HG02852 (cell line): ENCODE data around the gene TMEM79.

Experiments used
- ATAC-seq: cut with Tn5 transposase; IDR thresholded peaks from one replicate; pipeline ENCODE4 v1.9.1; 2021; ENCODE audit warnings: mild to moderate bottlenecking, moderate library complexity; ENCODE audit not compliant: unreplicated experiment

The TMEM79 gene

DNA sequence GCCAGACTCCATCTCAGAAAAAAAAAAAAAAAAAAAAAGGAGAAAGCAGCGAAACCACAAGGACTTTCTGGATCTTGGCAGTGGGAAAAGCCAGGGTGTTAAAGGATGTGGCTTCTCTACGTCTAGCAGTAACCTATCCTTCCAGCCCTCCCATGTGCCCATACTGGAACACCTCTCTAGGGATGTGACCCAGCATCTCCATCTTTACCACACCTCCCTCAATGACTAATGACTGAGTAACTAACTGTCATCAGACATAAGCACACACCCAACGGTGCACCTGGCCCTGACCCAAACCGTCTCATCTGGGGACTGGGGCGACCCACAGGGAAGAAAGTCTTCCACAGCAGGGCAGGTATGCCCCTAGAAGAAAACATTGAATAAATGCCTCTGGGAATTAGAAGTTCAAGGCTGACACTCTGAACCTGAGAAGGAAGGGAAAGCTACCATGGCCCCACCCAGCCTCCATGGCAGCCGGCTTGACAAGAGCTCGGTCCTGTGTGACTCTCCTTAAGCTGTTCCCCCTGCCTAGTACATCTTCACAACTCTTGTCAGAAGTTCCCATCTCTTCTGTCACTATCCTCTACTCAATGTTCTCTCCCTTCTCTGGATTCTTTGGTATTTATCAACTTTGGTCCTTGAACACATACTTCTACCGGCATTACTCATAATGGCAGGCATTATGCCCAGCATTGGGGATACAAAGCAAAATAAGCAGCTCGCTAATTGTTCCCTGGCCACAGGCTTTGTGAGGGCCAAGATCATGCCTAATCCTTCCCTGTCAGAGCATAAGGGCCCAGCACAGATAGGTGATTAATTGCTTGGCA is 21.5 kb upstream of the TMEM79 start:
- no peak for ATAC-seq

DNA sequence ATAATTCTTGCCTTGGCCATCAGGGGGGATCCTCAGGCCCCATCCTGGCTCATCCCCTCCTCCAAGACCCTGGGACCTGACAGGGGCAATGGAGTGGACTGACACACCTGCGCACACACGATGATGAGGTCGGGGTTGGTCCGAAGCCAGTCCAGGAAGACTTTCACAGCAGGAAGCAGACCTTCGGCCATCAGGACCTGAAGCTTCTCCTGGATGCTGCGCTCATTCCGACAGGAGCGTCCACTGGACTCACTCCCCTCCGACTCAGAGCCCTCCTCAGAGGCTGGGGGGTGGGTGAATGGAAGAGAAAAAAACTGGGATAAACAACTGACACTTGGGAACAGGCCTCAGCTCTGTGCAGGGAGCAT is 20.9 kb upstream of the TMEM79 start:
- ATAC-seq = no peak

DNA sequence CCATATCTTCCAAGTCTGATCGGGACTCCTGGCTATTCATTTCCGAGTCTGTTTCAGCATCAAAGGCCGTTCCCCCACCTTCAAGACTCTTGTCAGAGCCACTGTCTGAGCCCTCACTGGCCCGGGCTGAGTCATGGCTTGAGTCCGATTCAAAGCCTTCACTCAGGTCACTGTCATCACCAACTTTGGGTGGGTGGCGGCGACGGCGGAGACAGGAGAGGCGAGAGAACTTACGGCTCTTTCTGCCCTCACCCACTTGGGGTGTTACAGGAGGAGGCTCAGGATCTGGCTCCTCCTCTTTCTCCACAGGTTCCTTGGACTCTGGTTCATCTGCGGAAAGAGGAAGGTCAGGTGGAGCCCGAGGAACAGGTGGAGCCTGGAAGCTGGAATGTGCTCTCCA is 18.1 kb upstream of the TMEM79 start:
- ATAC-seq = no peak

DNA sequence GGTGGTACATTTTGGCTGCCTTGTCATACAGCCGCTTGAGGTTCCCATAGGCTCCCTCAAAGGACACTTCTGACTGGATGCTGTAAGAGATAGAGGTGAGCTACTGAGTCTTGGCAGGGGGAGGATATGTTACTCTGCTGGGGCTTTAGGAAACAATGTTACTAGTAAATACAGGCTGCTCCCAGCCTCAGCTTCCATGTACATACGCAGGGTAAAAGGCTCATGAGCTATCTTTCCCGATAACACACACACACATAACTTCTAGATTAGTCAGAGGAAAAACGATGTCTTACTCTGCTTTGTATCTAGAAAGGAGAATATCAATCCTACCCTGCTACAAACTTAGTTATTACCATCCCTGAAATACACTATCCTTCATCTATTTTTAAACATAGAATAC is 15.8 kb upstream of the TMEM79 start:
- no peak for ATAC-seq

DNA sequence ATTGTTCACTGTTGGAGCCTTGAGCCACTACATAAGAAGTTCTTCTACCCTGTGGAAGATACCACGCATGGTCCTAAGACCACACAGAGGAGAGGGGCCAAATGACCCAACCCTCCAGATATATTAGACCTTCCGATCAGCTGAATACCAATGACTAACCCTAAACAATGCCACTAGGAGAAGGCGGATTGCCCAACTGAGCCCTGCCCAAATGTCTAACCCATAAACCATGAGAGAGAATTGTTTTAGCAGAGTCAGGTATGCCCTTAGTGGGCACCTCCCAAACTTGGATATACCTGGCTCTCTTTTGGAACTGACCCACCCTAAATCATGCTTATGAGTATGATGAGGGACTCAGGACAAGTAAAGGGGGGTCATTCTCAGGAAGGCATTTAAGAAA is 13.8 kb upstream of the TMEM79 start:
- no peak for ATAC-seq

DNA sequence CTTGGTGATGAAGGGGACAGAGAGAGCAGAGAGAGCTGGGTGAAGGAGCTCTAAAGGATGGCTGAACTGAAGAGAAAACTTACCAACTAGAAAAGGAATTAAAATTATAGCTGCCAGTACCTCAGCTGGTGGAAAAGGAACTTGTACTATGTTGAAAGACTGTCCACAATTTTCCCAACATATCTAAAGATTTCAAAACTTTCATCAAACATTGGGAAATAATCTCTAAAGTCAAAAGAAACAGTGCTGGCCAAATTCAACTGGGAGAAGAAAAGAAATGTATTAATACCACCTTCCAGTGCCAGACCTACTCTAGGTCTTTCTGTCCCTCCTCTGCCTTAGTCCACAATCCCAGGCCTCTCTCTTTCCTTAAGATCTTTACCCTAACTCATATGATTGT is 7.6 kb upstream of the TMEM79 start:
- ATAC-seq = no peak

DNA sequence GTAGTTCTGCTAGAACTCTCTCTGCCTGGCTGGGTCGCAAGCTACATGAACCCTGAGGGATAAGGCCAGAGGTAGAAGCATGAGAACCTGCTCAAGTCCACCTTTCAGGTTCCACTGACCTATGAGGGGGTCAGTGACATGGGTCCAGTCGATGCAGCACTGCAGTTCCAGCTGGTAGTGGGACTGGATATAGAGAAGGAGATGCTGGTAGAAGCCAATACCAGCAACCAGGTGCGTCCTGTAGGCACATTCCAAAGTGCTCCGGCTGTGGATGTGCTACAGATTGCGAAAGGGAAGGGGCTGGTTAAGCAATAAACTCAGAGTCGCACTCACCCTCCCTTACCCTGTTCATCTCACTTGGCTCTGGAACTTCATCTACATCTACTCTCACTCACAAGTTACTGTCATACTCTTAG is 7.2 kb upstream of the TMEM79 start:
- no peak for ATAC-seq

DNA sequence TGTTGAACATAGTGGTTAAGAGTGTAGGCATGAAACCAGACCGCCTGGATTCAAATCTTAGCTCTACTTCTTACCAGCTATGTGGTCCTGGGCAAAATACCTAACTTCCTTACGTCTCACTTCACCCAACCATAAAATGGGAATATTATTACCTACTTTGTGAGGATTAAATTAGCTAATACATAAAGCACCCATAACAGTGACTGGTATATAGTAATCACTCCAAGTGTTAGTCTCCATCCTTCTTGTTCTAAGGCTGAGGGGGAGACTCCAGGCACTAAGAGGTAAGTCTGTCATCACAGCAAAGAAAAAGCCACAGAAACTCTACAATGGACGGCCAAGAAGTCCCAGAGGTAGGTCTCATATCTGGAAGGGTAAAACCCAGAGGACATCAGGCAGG is 4.3 kb upstream of the TMEM79 start:
- no peak for ATAC-seq

DNA sequence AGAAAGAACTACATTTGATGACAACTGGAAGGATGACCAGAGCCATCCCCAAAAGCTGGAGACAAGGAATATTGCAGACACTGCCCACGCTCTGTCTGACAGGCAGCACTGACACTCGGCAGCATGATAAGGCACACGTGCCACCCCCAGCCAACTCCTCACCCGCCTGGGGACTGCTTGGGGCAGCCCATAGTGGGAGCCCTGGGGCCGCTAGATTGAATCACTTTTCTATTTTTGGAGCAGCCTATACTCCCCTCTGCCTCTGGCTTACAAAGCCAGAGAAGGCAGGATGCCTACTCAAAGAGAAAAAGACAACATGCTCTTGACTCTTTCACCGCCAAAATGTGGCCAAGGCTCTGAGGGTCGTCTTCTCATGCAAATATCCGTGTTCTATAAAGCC is 2.8 kb upstream of the TMEM79 start:
- no peak for ATAC-seq

DNA sequence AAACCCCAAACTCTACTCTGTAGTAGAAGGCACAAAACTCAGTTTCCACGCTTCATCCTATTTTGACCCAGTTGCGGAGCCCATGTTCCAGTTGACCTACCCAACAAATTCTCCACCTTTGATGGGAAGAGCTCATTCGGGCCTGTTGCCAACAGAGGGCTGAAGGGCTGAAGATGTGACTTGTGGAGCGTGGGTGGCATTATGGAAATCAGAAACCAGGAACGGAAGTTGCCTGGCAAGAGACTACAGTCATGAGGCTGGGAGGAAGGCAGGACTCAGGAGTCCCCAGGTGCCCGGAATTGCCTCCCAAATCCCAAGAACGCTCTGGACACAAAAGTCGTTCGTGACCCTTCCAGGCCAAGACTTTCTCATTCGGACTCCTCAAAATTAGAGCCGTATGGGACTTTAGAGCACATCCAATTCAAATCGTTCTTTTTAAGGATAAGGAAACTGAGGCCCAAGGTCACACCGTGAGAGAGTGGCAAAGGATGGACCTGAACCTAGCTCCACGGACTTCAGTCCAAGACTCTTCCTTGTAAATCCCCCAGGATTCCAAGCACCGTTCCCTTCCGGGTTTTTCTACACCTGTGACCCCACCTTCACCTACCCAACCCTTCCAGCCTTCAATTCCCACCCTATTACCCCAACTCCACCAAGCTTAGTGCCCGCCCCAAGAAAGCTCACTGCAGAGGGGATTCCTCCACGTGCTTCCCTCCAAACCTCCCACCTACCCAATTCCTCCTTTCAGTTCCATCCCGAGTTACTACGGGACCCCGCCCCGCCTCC is 2.2 kb upstream of the TMEM79 start:
- peak; percentile 4 for ATAC-seq

DNA sequence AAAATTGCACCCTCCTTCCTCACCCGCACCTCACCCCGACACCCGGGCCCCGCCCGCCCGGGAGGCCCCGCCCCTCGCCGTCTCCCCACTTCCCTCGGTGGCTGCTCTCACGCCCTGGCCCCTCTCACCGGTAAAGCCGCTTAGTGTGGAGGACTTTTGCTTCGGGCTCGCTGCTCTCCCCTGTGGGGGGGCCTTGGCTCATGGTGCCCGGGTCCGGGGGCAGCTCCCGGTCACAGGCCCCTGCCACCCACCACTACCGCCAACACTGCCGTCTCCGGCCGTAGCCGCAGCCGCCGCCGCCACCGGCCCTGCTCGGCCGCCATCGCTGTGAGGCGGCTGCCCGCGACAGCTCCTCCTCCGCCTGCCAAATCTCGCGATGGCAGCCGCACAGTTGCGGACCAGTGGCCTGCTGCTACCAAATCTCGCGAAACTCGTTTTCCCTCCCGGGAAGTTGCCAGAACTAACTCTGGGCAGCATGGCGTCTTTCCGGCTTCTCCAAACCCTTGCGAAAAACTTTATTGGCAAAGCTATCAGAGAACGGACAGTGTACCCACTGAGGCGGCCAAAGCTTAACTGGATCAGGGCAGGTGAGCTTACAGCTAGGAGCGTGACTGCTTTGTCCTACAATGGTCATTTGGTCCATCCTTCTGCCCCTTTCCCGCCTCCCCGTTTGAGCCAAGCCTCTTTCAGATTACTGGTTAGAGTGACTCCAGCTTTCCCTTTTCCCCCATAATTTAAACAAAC is 1.5 kb upstream of the TMEM79 start, which contains the start of gene SMG5:
TSS of gene SMG5 (minus strand) at position 347 of the 744 bp plus-strand sequence. CDS start at position 202, 145 bp downstream.
- ATAC-seq = peak; percentile 78

DNA sequence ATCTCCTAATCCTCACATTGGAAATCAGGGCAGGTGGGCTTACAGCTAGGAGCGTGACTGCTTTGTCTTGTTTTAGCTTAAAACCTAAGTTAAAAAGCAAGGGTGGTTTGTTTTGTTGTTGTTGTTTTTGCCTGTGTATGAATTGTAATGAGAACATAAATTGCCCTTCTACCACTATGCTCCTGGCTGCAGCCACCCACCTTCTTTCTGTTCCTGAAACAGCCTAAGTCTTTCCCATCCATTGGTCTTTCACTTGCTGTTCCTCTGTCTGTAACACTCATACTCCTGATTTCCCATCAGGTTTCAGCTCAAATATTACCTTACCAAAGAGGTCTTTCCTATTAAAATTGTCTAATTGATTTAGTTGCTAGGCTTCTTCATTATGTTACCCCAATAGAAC is 604 bp upstream of the TMEM79 start:
- no peak for ATAC-seq

DNA sequence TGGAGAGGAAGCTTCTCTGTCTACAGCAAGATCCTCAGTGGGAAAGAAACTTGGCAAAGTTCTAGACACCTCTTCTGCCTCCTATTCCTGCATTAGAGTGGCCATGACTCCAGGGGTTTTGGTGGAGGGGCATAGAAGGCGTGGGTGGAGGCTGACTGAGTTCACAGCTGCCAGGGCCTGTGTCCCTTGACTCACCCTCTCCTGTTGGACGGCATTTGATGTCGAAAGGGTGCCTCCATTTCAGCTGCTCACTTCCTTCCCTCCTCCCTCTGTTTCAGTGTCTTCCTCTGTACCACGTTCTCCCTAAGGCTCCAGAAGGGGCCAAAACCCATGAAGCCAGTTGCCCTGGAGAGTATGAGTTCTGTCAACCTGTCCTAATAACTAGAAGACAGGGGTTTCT is 632 bp downstream of the TMEM79 start:
- no peak for ATAC-seq

DNA sequence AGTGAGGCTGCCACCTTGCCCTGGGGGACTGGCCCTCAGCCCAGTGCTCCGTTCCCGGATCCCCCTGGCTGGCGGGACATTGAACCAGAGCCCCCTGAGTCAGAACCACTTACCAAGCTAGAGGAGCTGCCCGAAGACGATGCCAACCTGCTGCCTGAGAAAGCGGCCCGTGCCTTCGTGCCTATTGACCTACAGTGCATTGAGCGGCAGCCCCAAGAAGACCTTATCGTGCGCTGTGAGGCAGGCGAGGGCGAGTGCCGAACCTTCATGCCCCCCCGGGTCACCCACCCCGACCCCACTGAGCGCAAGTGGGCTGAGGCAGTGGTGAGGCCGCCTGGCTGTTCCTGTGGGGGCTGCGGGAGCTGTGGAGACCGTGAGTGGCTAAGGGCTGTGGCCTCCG is 1.3 kb downstream of the TMEM79 start:
- no peak for ATAC-seq

DNA sequence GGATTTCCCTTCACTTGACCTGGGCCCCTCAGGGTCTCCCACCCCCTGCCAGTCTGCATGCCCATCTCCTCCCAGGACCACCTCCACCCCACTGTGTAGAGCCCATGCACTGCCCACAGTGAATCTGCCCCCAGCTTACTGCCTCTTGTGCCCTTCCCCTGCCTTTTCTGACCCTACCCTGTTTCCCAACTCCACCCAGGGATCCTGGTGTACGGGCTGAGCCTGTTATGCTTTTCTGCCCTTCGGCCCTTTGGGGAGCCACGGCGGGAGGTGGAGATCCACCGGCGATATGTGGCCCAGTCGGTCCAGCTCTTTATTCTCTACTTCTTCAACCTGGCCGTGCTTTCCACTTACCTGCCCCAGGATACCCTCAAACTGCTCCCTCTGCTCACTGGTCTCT is 1.9 kb downstream of the TMEM79 start:
- no peak for ATAC-seq

DNA sequence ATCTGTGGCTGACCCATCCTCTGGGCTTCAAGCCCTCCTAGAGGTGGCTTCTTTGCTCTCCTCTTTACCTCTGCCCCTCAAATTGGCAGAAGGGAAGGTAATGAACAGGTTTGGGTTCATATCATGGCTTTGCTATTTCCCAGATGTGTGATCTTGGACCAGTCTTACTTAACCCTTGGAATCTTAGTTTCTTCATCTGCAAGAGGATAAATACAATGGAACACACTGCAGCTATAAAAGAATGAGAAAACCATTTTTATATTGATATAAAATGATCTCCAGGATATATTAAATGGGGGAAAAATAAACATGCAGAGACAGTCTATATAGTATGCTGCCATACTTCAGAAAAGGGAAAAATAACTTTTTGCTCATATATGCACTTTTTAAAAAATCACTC is 5.7 kb downstream of the TMEM79 start:
- ATAC-seq = no peak

DNA sequence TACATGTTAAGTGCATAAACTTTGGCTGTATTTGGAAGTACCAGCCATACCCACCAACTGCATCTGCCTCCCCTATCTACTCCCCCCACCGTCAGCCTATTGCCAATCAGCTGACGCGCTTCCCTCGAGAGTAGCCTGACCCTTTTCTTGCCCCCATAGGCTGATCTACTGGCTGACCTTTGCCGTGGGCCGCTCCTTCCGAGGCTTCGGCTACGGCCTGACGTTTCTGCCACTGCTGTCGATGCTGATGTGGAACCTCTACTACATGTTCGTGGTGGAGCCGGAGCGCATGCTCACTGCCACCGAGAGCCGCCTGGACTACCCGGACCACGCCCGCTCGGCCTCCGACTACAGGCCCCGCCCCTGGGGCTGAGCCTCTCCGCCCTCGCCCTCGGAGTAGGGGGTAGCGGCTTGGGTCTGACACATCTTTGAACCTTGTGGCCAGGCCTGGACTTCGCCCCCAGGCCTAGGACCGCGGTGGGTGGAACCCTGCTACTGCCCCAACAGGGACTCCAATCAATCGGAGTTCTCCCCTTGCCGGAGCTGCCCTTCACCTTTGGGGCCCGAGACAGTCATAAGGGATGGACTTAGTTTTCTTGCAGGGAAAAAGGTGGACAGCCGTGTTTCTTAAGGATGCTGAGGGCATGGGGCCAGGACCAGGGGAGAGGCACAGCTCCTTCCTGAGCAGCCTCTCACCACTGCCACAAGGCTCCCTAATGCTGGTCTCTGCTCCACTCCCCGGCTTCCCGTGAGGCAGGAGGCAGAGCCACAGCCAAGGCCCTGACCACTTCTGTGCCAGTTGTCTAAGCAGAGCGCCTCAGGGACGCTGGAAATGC is 7.3 kb downstream of the TMEM79 start:
- ATAC-seq = no peak

DNA sequence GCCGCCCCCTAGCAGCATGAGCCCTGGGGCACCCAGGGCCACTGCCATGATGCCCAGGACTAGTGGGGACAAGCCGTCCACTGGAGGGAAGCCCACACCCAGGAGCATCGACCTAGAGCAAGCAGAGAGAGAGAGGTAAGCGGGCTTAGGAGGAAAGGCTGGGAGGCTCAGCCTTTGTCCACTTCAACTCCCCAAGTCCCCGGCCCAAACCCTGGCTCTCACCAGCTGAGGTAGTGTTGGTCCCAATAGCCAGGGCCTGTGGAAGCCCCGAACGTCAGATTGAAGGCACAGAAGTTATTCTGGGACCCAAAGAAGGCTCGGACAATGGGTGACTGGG is 8.9 kb downstream of the TMEM79 start:
- ATAC-seq = no peak

DNA sequence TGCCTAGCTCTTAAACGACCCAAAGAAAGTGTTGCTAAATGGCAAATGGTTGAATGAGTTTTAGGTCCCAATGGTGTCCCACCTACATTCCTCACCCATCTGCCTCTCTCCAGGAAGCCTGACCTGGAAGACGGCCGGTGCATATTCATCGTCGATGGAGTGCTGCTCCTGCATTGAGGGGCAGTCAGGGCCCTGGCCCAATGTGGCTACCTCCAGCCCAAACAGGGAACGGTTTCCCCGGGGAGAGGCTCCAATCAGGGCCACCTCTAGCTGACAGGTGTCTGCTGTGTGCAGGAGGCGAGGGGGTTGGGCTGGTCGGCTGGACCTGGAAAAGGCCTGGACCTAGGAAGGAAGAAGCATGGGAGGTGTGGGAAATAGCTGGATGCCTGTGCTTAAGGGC is 9.8 kb downstream of the TMEM79 start:
- no peak for ATAC-seq

DNA sequence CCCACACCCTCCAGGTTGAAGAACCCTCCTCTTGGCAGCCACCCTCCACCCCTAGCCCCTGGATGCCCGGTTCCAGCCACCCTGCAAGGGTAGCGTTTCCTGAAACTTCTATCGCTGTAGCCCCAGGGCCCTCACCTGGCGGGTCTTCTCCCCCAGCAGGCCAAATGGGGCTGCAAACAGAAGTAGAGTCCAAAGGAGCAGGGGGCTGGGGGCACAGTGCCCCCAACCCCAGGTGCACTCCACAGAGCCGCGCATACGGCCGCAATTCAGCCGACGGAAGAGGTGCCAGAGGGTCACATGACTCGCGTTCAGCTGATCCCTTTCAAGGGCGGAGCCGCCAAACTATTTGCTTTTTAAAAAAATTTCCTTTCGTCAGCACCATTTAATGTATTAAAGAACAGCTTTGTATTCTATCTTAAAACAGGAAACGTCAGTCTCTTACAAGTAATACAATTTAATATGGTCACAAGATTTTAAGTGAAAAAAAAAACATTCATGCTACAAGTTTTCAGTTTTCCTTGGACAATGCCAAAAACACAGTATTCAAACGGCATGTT is 11.3 kb downstream of the TMEM79 start, which contains the start of gene GLMP:
TSS of gene GLMP (minus strand) at position 289 of the 557 bp plus-strand sequence. CDS start at position 255, 34 bp downstream.
- peak; percentile 52 for ATAC-seq
